Measurements from ENCODE around the gene PDE6C.

Gene PDE6C

DNA sequence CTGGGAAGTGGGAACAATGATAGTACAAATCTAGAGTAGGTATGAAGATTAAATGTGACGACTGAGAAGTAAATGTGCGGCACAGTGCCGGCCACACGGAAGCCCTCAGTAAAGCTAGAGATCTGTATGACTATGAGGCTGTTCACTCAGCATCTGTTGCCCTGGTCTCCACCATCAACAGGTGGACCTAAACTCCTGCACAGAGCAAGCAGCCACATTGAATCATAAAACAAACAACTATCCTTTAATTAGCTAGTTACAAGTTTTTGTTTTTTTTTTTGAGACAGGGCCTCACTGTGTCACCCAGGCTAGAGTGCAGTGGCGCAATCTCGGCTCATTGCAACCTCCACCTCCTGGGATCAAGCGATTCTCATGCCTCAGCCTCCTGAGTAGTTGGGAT, 27.9 kb upstream of the PDE6C start:
- Mint-ChIP-seq H3K27ac (no peak overlapping the region), H3K36me3 (ENCODE audit: low read depth) (no peaks in the 10 kb centered on the region), H3K4me3 (no peak overlapping the region), H3K27me3 (peaks cover 26% of the 10 kb centered on the region), H3K9me3 (peaks cover 2% of the 10 kb centered on the region), H3K4me1 (ENCODE audit: low read depth) (no peaks in the 10 kb centered on the region)
- DNase-seq, result no peak

- Mint-ChIP-seq H3K27me3 (peaks cover 14% of the 10 kb centered on the region), H3K4me1 (ENCODE audit: low read depth) (no peaks in the 10 kb centered on the region), H3K27ac (no peak overlapping the region), H3K36me3 (ENCODE audit: low read depth) (no peaks in the 10 kb centered on the region), H3K9me3 (no peaks in the 10 kb centered on the region), H3K4me3 (no peak overlapping the region)
- no peak for DNase-seq
Observed at GRCh38 chr10:93589648-93590562, 22.4 kb upstream of the PDE6C start.

DNA sequence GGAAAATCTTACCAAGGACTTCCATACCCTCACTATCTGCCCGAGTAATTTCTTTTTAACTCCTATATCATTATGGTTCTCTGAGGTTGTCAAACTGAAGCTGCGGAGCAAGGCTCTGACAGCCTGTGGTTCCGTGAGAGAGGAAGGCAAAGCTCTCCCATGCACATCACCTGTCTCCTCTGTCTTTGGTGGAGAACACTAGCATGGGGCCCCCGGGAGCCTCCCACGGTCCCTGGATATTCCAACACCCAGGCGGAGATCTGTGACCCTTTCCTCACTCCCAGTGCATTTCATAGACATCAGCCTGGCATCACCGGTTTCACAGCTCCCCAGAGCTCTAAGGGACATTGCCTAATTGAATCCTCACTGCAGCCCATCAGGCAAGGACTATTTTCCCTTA, 21.7 kb upstream of the PDE6C start:
- Mint-ChIP-seq H3K9me3 (no peaks in the 10 kb centered on the region), H3K27me3 (peaks cover 18% of the 10 kb centered on the region), H3K27ac (no peak overlapping the region), H3K4me1 (ENCODE audit: low read depth) (no peaks in the 10 kb centered on the region), H3K4me3 (no peak overlapping the region), H3K36me3 (ENCODE audit: low read depth) (no peaks in the 10 kb centered on the region)
- DNase-seq, result no peak

DNA sequence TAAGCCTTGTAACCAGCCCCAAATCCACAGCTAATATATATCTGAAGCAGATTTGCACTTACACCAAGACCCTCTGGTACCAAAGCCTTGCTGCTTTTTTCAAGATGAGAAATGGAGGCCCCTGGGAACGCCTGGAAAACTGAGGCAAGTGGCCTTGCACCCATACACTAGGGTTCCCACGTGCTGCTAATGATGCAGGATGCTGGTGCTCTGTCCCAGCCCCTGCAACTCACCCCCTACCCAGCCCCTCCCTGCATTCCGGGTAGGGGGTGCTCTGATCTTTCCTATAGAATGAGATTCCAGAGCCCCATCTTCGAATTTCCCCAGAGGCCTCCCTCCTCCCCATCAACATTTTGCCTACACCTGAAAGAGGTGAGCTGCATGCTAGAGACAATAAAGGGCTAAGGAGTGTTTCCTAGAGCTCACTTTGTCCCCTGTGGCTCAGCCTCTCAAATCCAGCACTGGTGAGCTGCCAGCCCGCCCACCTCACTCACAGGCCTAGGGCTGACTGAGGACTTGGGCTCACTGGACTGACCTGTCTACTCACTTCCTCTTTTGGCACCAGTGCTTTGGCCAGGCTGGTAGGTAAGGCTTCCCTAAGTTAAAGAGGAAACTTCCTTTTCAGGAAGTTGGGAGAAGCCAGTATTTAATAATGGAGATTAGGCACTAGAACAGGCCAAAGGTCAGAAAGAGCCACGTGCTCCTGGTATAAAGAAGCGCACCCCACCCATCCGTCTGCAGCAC, 21.1 kb upstream of the PDE6C start:
- no peaks in the 10 kb centered on the region for H3K4me1 Mint-ChIP-seq (ENCODE audit: low read depth)
- DNase-seq, result no peak
- H3K9me3 Mint-ChIP-seq, result no peaks in the 10 kb centered on the region
- H3K27me3 Mint-ChIP-seq, result peaks cover 18% of the 10 kb centered on the region
- H3K27ac Mint-ChIP-seq, result no peak overlapping the region
- no peak overlapping the region for H3K4me3 Mint-ChIP-seq
- no peaks in the 10 kb centered on the region for H3K36me3 Mint-ChIP-seq (ENCODE audit: low read depth)

DNA sequence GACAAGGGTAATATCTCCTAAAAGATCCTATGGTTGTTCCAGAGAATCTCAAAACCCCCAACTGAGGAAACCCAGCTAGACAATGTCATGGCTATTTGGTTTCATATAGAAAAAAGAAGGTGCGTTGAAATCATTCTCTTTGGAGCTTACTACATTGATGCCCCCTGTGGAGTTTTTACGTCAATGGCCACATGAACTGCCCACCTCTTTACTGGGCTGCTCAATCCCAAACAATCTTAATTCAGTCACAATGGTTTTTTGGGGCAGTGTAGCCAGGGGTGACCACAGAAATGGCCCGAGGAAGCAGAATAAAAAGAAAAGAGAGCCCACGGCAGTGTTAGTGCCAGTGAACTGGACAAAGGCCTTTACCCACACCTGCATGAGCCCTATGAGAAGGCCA, 19.1 kb upstream of the PDE6C start:
- H3K27ac Mint-ChIP-seq, result no peak overlapping the region
- no peak overlapping the region for H3K4me3 Mint-ChIP-seq
- H3K4me1 Mint-ChIP-seq (ENCODE audit: low read depth), result no peaks in the 10 kb centered on the region
- no peak for DNase-seq
- no peaks in the 10 kb centered on the region for H3K9me3 Mint-ChIP-seq
- peaks cover 16% of the 10 kb centered on the region for H3K27me3 Mint-ChIP-seq
- H3K36me3 Mint-ChIP-seq (ENCODE audit: low read depth), result no peaks in the 10 kb centered on the region

- DNase-seq, result no peak
- Mint-ChIP-seq H3K27ac (no peak overlapping the region), H3K27me3 (peaks cover 14% of the 10 kb centered on the region)
Observed at GRCh38 chr10:93593749-93594148, 18.6 kb upstream of the PDE6C start.

DNA sequence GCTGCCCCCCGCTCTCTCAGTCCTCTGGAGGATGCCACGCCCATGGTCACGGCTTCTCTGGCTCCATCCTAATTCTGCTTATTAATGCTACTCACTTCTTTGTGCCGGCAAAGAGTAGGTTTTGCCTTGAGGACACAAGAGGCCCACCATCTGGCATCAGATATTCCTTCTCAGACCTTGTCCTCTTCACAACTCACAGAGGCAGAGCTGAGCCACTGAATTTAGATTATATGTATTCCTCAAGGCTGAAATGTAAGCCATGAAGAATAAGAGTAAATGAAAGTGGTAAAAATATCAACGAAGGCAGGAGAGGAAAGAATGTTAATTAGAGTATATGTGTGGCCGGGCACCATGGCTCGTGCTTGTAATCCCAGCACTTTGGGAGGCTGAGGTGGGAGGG, 17.8 kb upstream of the PDE6C start:
- H3K9me3 Mint-ChIP-seq, result no peaks in the 10 kb centered on the region
- no peaks in the 10 kb centered on the region for H3K36me3 Mint-ChIP-seq (ENCODE audit: low read depth)
- no peaks in the 10 kb centered on the region for H3K4me1 Mint-ChIP-seq (ENCODE audit: low read depth)
- no peak for DNase-seq
- H3K27me3 Mint-ChIP-seq, result peaks cover 11% of the 10 kb centered on the region
- H3K4me3 Mint-ChIP-seq, result no peak overlapping the region
- no peak overlapping the region for H3K27ac Mint-ChIP-seq

More at GRCh38 chr10:93593749-93594148, 18.6 kb upstream of the PDE6C start:
- Mint-ChIP-seq H3K4me1 (ENCODE audit: low read depth) (no peaks in the 10 kb centered on the region), H3K9me3 (no peaks in the 10 kb centered on the region), H3K4me3 (no peak overlapping the region), H3K36me3 (ENCODE audit: low read depth) (no peaks in the 10 kb centered on the region)

DNA sequence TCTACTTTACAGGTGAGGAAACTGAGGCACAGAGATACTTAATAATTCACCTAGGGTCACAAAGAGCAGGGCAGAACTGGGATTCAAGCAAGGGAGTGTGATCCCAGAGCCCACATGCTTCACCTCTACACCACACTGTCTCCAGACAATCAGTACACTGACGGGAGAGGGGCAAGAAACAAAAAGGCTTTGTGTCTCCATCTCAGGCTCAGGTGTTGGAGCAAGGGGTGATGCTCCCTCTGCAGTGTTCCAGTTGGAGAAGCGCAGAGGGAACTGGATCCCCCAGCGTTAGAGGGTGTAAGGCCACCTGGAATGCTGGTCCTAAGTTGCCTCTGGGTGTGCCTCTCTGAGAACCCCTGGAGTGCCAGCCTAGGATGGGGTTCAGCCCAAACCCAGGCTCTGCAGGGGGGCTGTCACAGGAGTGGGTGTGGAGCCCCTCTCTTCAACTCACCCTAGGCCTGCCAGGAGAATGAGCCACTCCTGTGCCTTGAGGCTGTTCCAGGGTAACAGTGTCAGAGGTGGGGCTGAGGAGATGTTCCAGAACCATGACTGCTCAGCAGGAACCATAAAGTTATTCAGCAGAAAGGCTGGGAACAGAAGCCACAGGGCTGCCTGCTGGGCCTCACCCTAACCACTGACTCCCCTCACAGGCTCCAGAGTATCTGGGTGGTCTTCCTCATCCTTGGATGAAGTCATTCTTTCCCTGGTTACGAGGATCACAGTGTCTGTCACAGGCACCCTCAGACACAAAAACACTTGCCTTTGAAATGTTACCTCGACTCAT, 16.8 kb upstream of the PDE6C start:
- no peak for DNase-seq
- Mint-ChIP-seq H3K27me3 (peaks cover 21% of the 10 kb centered on the region), H3K36me3 (ENCODE audit: low read depth) (no peaks in the 10 kb centered on the region), H3K4me1 (ENCODE audit: low read depth) (no peaks in the 10 kb centered on the region), H3K4me3 (no peak overlapping the region), H3K9me3 (no peaks in the 10 kb centered on the region), H3K27ac (no peak overlapping the region)

DNA sequence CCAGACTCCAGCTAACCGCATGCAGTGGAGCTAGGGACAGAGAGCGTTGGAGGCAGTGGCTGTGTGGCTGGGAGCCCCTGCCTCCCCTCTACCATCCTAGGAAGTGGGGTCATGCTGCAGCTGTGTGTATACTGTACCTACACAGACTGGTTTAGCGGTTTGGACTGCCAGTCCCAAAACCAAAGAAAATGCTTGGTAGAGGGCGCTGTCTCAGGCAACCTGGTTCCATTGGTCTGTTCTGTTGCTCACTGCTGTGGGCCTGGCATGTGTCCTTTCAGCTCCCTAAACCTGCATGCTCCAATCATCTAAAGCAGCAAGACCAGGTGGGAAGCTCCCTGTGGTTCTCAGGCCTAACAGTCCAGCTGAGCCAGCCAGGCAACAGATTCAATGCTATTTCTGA, 15.8 kb upstream of the PDE6C start:
- Mint-ChIP-seq H3K36me3 (ENCODE audit: low read depth) (no peaks in the 10 kb centered on the region), H3K27me3 (peaks cover 24% of the 10 kb centered on the region), H3K4me3 (no peak overlapping the region), H3K4me1 (ENCODE audit: low read depth) (peaks cover under 1% of the 10 kb centered on the region), H3K9me3 (no peaks in the 10 kb centered on the region), H3K27ac (no peak overlapping the region)
- no peak for DNase-seq

DNA sequence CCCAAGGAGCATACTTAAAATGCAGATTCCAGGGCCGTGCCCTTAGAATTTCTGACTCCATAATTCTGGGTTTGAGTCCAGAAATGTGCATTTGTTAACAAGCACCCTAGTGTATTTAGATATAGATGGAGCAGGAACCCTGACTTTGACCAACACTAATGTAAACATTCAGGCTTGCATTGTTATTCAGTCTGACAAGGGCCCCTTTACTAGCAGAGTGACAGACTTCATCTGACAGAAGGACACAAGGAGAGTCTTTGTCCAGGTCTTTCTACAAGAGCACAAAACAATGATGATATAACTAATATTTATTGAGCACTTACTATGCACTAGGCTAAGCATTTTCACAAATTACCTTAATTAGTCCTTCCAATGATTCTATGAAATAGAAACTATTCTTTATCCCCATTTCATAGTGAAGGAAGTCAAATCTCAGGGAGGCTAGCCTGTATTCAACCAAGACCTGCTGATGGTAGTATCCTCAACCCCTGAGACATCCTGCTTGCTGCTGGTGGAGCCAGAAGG, 15.2 kb upstream of the PDE6C start:
- peaks cover 4% of the 10 kb centered on the region for H3K4me1 Mint-ChIP-seq (ENCODE audit: low read depth)
- no peak overlapping the region for H3K27ac Mint-ChIP-seq
- H3K4me3 Mint-ChIP-seq, result no peak overlapping the region
- H3K27me3 Mint-ChIP-seq, result peaks cover 30% of the 10 kb centered on the region
- H3K9me3 Mint-ChIP-seq, result no peaks in the 10 kb centered on the region
- no peak for DNase-seq
- H3K36me3 Mint-ChIP-seq (ENCODE audit: low read depth), result no peaks in the 10 kb centered on the region

DNA sequence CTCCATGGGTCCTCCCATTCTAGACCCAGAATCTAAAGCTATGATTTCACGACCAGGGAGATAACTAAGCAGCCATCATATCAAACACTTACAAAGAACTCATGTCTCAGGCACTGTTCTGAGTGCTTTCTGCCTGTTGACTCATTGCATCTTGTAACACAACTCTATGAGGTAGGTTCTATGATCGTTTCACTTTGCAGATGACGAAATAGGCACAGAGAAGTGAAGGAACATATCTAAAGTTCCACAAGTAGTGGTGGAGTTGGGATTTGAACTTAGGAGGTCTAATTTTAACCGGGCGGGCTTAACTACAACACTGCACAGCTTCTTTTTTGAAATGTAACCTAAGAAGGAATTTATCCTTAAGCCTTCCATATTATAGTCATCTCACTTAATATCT, 14.2 kb upstream of the PDE6C start:
- no peaks in the 10 kb centered on the region for H3K9me3 Mint-ChIP-seq
- DNase-seq, result no peak
- no peak overlapping the region for H3K4me3 Mint-ChIP-seq
- peaks cover 4% of the 10 kb centered on the region for H3K4me1 Mint-ChIP-seq (ENCODE audit: low read depth)
- H3K27me3 Mint-ChIP-seq, result peaks cover 40% of the 10 kb centered on the region
- no peak overlapping the region for H3K27ac Mint-ChIP-seq
- no peaks in the 10 kb centered on the region for H3K36me3 Mint-ChIP-seq (ENCODE audit: low read depth)

- Mint-ChIP-seq H3K27me3 (peaks cover 47% of the 10 kb centered on the region), H3K9me3 (no peaks in the 10 kb centered on the region), H3K27ac (no peak overlapping the region), H3K4me3 (no peak overlapping the region), H3K36me3 (ENCODE audit: low read depth) (no peaks in the 10 kb centered on the region), H3K4me1 (ENCODE audit: low read depth) (peaks cover 4% of the 10 kb centered on the region)
- DNase-seq, result no peak
Observed at GRCh38 chr10:93599335-93599734, 13.0 kb upstream of the PDE6C start.

DNA sequence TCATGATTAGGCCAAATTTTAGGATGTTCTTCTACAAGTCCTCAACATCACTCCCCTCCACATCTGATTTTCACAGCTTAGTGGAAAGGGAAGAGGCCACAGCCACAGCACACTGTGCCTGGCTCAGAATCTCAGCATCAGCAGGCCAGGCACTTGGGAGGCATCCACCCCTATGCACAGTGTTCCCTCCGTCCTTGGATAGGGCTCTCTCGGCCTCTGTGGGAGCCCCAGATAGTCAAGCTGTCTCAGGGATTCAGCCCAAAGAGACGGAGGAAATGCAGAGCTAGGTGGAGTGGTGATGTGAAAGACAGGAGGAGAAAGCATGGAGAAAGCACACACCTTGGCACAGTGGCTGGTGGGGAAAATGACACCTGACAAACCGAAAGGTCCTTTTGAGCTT, 12.6 kb upstream of the PDE6C start:
- Mint-ChIP-seq H3K27ac (no peak overlapping the region), H3K4me3 (no peak overlapping the region), H3K36me3 (ENCODE audit: low read depth) (no peaks in the 10 kb centered on the region), H3K4me1 (ENCODE audit: low read depth) (peaks cover 4% of the 10 kb centered on the region), H3K27me3 (peaks cover 51% of the 10 kb centered on the region), H3K9me3 (no peaks in the 10 kb centered on the region)
- DNase-seq, result no peak

GRCh38 chr10:93600446-93601145, 11.7 kb upstream of the PDE6C start:
- H3K4me3 Mint-ChIP-seq, result no peak overlapping the region
- peaks cover 4% of the 10 kb centered on the region for H3K4me1 Mint-ChIP-seq (ENCODE audit: low read depth)
- H3K36me3 Mint-ChIP-seq (ENCODE audit: low read depth), result no peaks in the 10 kb centered on the region
- H3K27ac Mint-ChIP-seq, result no peak overlapping the region
- no peak for DNase-seq
- peaks cover 48% of the 10 kb centered on the region for H3K27me3 Mint-ChIP-seq
- no peaks in the 10 kb centered on the region for H3K9me3 Mint-ChIP-seq
